DND-41 (cell line): ENCODE measurements around the gene GRAMD1A.

Source experiments
- ATAC-seq: fragments of 200-7000 bp; cut with Tn5 transposase; 3 replicates; pipeline ENCODE4 v1.9.1; 2021; ENCODE audit warnings: low read depth; ENCODE audit not compliant: insufficient read depth
- DNase-seq: peaks from one replicate; pipeline ENCODE4 v3.0.0-alpha.2; 2020
- H2AFZ ChIP-seq: 2 replicates; pipeline ENCODE4 v1.6.0; 2012; ENCODE audit warnings: low read depth, low read length
- H3K27ac ChIP-seq: 2 replicates; pipeline ENCODE4 v1.5.1; 2012; ENCODE audit warnings: low read length, inconsistent platforms
- H3K27me3 ChIP-seq: fragments of 200-600 bp; sonication (generic); 2 replicates; pipeline ENCODE4 v1.6.0; 2012; ENCODE audit warnings: low read length, mild to moderate bottlenecking, inconsistent platforms; ENCODE audit not compliant: insufficient read depth, poor library complexity
- H3K36me3 ChIP-seq: 2 replicates; pipeline ENCODE4 v1.5.1; 2012; ENCODE audit warnings: low read length, inconsistent platforms; ENCODE audit not compliant: insufficient read depth
- H3K4me1 ChIP-seq: 2 replicates; pipeline ENCODE4 v1.5.1; 2012; ENCODE audit warnings: mild to moderate bottlenecking, low read length; ENCODE audit not compliant: insufficient read depth
- H3K4me2 ChIP-seq: 2 replicates; pipeline ENCODE4 v1.6.0; 2012; ENCODE audit warnings: mild to moderate bottlenecking, moderate library complexity, low read length, inconsistent platforms; ENCODE audit not compliant: insufficient read depth
- H3K4me3 ChIP-seq, 2 experiments: fragments of 200-600 bp in 1 of 2; shearing (Covaris generic) in 1 of 2; 2 replicates each; pipeline ENCODE4 v1.5.1; 2012 to 2016; ENCODE audit warnings: inconsistent platforms in 2 of 2, low read length in 2 of 2, mild to moderate bottlenecking in 2 of 2, low read depth in 1 of 2, moderate library complexity in 1 of 2
- H3K79me2 ChIP-seq: 2 replicates; pipeline ENCODE4 v1.6.0; 2012; ENCODE audit warnings: low read length, inconsistent platforms; ENCODE audit not compliant: insufficient read depth
- H3K9ac ChIP-seq: 2 replicates; pipeline ENCODE4 v1.6.0; 2012; ENCODE audit warnings: low read depth, mild to moderate bottlenecking, inconsistent platforms, low read length, moderate library complexity
- H3K9me3 ChIP-seq: 2 replicates; pipeline ENCODE4 v1.5.1; 2012; ENCODE audit warnings: low read length, moderate library complexity, mild to moderate bottlenecking, inconsistent platforms; ENCODE audit not compliant: insufficient read depth, severe bottlenecking
- H4K20me1 ChIP-seq: 2 replicates; pipeline ENCODE4 v1.6.0; 2012; ENCODE audit warnings: low read length; ENCODE audit not compliant: insufficient read depth
- CTCF ChIP-seq: IDR thresholded peaks from 2 replicates; pipeline ENCODE4 v1.5.1; 2012; ENCODE audit warnings: borderline replicate concordance, low read length, moderate library complexity, mild to moderate bottlenecking; ENCODE audit not compliant: poor library complexity, severe bottlenecking; ENCODE audit errors: extremely low read depth
- EZH2 ChIP-seq: IDR thresholded peaks from 3 replicates; pipeline ENCODE4 v1.6.1; 2012; ENCODE audit warnings: borderline replicate concordance, low read depth, mild to moderate bottlenecking, moderate library complexity, low read length, inconsistent platforms; ENCODE audit not compliant: severe bottlenecking

GRAMD1A gene

DNA sequence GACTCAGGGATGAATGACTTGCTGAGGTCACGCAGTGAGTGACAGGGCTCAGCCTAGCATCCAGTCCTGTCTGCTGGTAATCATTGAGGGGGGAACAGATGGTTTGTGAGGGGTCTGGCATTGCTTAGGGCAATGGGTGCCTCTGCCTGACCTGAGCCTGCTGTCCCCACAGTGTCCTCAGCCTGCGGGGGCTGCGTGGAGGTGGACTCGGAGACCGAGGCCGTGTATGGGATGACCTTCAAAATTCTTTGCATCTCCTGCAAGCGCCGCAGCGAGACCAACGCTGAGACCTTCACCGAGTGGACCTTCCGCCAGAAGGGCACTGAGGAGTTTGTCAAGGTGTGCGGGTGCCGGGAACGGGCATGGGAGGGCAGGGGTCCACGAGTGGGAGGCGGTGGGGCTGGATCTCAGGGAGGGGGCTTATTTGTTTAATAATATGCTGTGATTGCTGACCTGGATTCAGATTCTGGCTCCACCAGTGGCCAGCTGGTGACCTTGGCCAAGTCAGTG lies 32.3 kb downstream of the GRAMD1A start:
- no peaks in the 10 kb centered on the region for H3K79me2 ChIP-seq
- no peak overlapping the region for H3K4me2 ChIP-seq
- DNase-seq (no peak), ATAC-seq (no peak)
- H3K36me3 ChIP-seq, result peaks cover 10% of the 10 kb centered on the region
- no peak overlapping the region for H3K4me3 ChIP-seq
- H4K20me1 ChIP-seq, result peaks cover 25% of the 10 kb centered on the region
- no peak overlapping the region for H2AFZ ChIP-seq
- H3K9ac ChIP-seq, result no peak overlapping the region
- no peaks in the 10 kb centered on the region for H3K9me3 ChIP-seq
- TF ChIP-seq CTCF (no peak), EZH2 (no peak)
- H3K27me3 ChIP-seq, result peaks cover 16% of the 10 kb centered on the region
- peaks cover 7% of the 10 kb centered on the region; the same call in 1 of the 2 replicates for H3K4me1 ChIP-seq
- no peak overlapping the region for H3K27ac ChIP-seq

- Histone ChIP-seq H3K4me1 (peaks cover 7% of the 10 kb centered on the region; the same call in 1 of the 2 replicates), H3K9ac (no peak overlapping the region), H4K20me1 (peaks cover 15% of the 10 kb centered on the region), H3K27ac (no peak overlapping the region), H3K27me3 (peaks cover 16% of the 10 kb centered on the region), H3K9me3 (no peaks in the 10 kb centered on the region), H3K4me2 (no peak overlapping the region), H3K79me2 (no peaks in the 10 kb centered on the region), H3K36me3 (0 out of 2 replicates have a peak, but pooled peaks cover under 1% of the 10 kb centered on the region), H2AFZ (no peak overlapping the region), H3K4me3 (no peak overlapping the region)
- ATAC-seq (no peak), DNase-seq (no peak)
- TF ChIP-seq CTCF (no peak), EZH2 (no peak)
Observed at GRCh38 chr19:35033067-35034004, 33.2 kb downstream of the GRAMD1A start.

- H3K9ac ChIP-seq, result no peak overlapping the region
- no peaks in the 10 kb centered on the region for H3K79me2 ChIP-seq
- no peaks in the 10 kb centered on the region for H3K36me3 ChIP-seq
- H3K4me1 ChIP-seq, result peaks cover 7% of the 10 kb centered on the region; the same call in 1 of the 2 replicates
- no peak overlapping the region for H3K4me3 ChIP-seq
- no peak for DNase-seq
- no peak for TF ChIP-seq CTCF
- no peak for TF ChIP-seq EZH2
- H4K20me1 ChIP-seq, result peaks cover 14% of the 10 kb centered on the region
- H3K27me3 ChIP-seq, result peaks cover 16% of the 10 kb centered on the region
- H3K27ac ChIP-seq, result no peak overlapping the region
- H3K9me3 ChIP-seq, result no peaks in the 10 kb centered on the region
- H3K4me2 ChIP-seq, result no peak overlapping the region
- H2AFZ ChIP-seq, result no peak overlapping the region
- no peak for ATAC-seq
Observed at GRCh38 chr19:35034005-35034502, 33.9 kb downstream of the GRAMD1A start.
